ENCODE results near the gene PRXL2B. TPM values are rescaled to one million over a fixed set of nuclear protein-coding genes. Genes with fewer than 3 reads are reported as not detected.

PRXL2B gene
- total RNA-seq, 1 experiment from 2014 or later: 32.2 TPM

DNA sequence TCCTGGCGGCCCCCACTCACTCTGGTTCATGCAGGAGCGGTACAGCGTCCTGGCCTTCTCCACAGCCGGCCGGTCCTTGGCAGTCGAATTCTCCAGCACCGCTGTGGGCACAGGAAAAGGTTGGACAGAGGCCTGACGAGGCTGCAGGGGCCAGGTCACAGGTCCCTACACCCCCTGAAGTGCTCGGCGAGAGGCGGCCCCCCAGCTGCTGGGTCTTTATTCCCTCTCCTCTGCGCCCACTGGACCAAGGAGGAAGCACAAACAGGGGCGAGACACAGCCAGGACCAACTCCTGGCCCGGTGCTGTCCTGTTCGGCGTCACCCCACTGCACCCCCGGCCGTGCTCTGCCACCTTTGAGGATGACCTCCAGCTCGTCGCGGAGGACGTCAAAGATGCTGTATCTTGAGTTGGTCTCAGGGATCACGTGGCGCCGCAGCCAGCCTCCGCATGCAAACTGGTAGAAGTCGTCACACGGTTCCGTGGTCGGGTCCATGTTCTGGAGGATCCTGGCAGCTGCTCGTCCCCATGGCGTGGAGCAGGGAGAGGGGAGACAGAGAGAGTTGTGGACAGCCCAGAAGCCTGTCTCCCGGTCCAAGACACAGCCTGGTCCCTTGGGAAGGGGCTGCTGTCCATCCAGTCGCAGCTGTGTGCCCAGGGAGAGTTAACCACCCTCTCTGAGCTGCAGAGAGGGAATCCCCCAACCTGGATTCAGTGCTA is 22.9 kb downstream of the PRXL2B start:
- ATAC-seq: no peak

More for the DNA sequence above, 22.9 kb downstream of the PRXL2B start:
- Histone ChIP-seq H3K9me3 (ENCODE audit: control insufficient read depth in 1 of 2, insufficient read depth in 1 of 2, low read depth in 1 of 2, low read length in 2 of 2) (peaks cover 0 to 6% of the 10 kb centered on the region in 2 experiments; a peak in 1 of 4 replicates), H3K79me2 (ENCODE audit: insufficient read depth, low read length) (no peaks in the 10 kb centered on the region), H3K4me3 (replicated peaks in 1 of 2; ENCODE audit: low read depth in 1 of 2, low read length in 2 of 2) (no peak overlapping the region), H3K9ac (ENCODE audit: low read length) (no peak overlapping the region), H3K9me2 (ENCODE audit: insufficient read depth) (no peaks in the 10 kb centered on the region), H2AFZ (ENCODE audit: low read depth, low read length, poor library complexity, severe bottlenecking) (no peak overlapping the region), H3K27me3 (ENCODE audit: insufficient read depth, low read length) (no peaks in the 10 kb centered on the region), H4K20me1 (ENCODE audit: insufficient read depth) (no peaks in the 10 kb centered on the region), H3K4me1 (ENCODE audit: control insufficient read depth in 1 of 2, insufficient read depth in 2 of 2, low read length in 2 of 2) (peaks cover 11 to 16% of the 10 kb centered on the region in 2 experiments), H3K27ac (ENCODE audit: low read depth, low read length) (no peak overlapping the region), H3K4me2 (ENCODE audit: low read length) (no peak overlapping the region), H3K36me3 (ENCODE audit: control insufficient read depth in 1 of 2, insufficient read depth in 2 of 2, low read length in 2 of 2) (no peaks in the 10 kb centered on the region)
- no TSS peak for BruUV-seq (replicated peaks)
- ChIA-PET RAD21 (ENCODE audit: low non-redundant PET in 1 of 2, low total read pairs in 2 of 2, uncharacterized antibody in 2 of 2, unreplicated experiment in 2 of 2) (interaction anchor here in 1 of 2 experiments (0.6 kb wide), 1 partner anchor 23 kb away, joined by 9 read pairs; no protein-coding TSS in a partner anchor), POLR2A (no interaction called here), CTCF (no interaction called here)
- intact Hi-C loops (cut with micrococcal nuclease): loop anchor here (1.0 kb wide), 1 partner anchor 23 kb away; the partner anchor contains the start of gene PRXL2B
- TF ChIP-seq CEBPB (IDR thresholded peaks at IDR 0.05; ENCODE audit: low read depth): no peak
- TF ChIP-seq ZFX (IDR thresholded peaks at IDR 0.05): no peak
- TF ChIP-seq ZNF274 (IDR thresholded peaks at IDR 0.05; ENCODE audit: low read depth, low read length): no peak
- no peak for TF ChIP-seq SIN3A (IDR thresholded peaks at IDR 0.05; ENCODE audit: low read depth)
- TF ChIP-seq, protein P1, sequence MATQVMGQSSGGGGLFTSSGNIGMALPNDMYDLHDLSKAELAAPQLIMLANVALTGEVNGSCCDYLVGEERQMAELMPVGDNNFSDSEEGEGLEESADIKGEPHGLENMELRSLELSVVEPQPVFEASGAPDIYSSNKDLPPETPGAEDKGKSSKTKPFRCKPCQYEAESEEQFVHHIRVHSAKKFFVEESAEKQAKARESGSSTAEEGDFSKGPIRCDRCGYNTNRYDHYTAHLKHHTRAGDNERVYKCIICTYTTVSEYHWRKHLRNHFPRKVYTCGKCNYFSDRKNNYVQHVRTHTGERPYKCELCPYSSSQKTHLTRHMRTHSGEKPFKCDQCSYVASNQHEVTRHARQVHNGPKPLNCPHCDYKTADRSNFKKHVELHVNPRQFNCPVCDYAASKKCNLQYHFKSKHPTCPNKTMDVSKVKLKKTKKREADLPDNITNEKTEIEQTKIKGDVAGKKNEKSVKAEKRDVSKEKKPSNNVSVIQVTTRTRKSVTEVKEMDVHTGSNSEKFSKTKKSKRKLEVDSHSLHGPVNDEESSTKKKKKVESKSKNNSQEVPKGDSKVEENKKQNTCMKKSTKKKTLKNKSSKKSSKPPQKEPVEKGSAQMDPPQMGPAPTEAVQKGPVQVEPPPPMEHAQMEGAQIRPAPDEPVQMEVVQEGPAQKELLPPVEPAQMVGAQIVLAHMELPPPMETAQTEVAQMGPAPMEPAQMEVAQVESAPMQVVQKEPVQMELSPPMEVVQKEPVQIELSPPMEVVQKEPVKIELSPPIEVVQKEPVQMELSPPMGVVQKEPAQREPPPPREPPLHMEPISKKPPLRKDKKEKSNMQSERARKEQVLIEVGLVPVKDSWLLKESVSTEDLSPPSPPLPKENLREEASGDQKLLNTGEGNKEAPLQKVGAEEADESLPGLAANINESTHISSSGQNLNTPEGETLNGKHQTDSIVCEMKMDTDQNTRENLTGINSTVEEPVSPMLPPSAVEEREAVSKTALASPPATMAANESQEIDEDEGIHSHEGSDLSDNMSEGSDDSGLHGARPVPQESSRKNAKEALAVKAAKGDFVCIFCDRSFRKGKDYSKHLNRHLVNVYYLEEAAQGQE (IDR thresholded peaks at IDR 0.05; ENCODE audit: low read depth): no peak
- TF ChIP-seq EZH2phosphoT487 (IDR thresholded peaks at IDR 0.05; ENCODE audit: borderline replicate concordance): no peak
- TF ChIP-seq EZH2 (IDR thresholded peaks at IDR 0.05): no peak
- no peak for TF ChIP-seq RAD21 (IDR thresholded peaks at IDR 0.05; ENCODE audit: low read depth)
- no peak for DNase-seq (ENCODE audit: low read depth, low spot score)

All from HCT116 (cell line).